ENCODE measurements around the gene TECPR2. TPM values are rescaled to one million over a fixed set of nuclear protein-coding genes. Genes with fewer than 3 reads are reported as not detected.
A peak's percentile ranks its signal among the peaks of the same experiment; 100 is the strongest.

Gene TECPR2
- total and polyA plus RNA-seq, 2 of the 13 experiments (the other 11 are each of a cell fraction or from before 2014, with no cell fraction given), result 3.5 to 5.7 TPM

DNA sequence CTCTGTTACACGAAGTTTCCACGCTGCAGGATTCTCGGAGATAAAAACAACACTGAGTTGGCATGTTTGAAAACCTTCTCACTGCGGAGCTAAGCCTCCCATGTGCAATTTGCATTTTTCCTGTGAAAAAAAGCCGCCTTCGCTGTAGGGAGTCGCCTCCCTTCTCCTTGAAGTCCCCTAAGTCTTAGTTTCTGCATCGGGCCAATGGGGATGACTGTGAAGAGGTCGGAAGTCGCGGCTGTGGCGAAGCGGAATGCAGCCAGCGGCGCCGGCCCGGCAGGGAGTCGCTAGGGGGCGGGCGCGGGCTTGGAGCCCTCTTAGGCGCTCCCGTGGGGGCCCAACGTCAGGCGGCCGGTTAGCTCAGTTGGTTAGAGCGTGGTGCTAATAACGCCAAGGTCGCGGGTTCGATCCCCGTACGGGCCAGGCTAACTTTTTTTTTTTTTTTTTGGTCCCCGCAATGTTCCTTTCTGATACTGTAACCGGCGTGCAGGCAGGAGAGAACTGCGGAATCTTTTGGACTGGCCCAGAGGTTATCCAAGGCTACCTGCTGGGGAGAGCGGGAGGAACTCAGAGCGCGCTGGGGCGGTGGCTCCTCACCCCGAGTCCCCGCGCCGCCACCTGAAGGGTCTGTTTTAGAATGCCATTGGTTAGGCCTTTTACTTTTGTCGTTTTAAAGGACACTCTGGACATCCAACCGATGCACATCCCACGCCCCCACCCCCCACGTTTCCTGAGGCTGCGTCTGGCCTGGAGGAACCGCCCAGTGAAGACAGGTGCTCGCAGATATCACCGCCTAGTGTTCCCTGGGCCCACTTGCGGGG is 45.8 kb upstream of the TECPR2 start (continued):
- TF ChIP-seq, protein P1, sequence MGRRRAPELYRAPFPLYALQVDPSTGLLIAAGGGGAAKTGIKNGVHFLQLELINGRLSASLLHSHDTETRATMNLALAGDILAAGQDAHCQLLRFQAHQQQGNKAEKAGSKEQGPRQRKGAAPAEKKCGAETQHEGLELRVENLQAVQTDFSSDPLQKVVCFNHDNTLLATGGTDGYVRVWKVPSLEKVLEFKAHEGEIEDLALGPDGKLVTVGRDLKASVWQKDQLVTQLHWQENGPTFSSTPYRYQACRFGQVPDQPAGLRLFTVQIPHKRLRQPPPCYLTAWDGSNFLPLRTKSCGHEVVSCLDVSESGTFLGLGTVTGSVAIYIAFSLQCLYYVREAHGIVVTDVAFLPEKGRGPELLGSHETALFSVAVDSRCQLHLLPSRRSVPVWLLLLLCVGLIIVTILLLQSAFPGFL (CRISPR knock-in tag; IDR thresholded peaks at IDR 0.05), result no peak
- TF ChIP-seq RARA (CRISPR knock-in tag; IDR thresholded peaks at IDR 0.05) (no peak), FLYWCH1 (CRISPR knock-in tag; IDR thresholded peaks at IDR 0.05) (no peak), ZNF720 (CRISPR knock-in tag; IDR thresholded peaks at IDR 0.05) (no peak), ZNF678 (CRISPR knock-in tag; IDR thresholded peaks at IDR 0.05) (no peak), PHF5A (CRISPR knock-in tag; IDR thresholded peaks at IDR 0.05; ENCODE audit: low read depth, unreplicated experiment) (peak; percentile 45), NRL (CRISPR knock-in tag; IDR thresholded peaks at IDR 0.05; ENCODE audit: borderline replicate concordance) (peak; percentile 63; the same call in 1 of the 2 replicates), TOE1 (CRISPR knock-in tag; IDR thresholded peaks at IDR 0.05) (peak; percentile 96), SATB2 (CRISPR knock-in tag; IDR thresholded peaks at IDR 0.05) (no peak; the same call in 1 of the 2 replicates), SRSF1 (optimal IDR thresholded peaks at IDR 0.05; ENCODE audit: low read depth, low read length) (peak; percentile 59), SRF (IDR thresholded peaks at IDR 0.05; ENCODE audit: low read depth, low read length) (no peak), NFYC (CRISPR knock-in tag; IDR thresholded peaks at IDR 0.05) (peak; percentile 70), MTF2 (CRISPR knock-in tag; IDR thresholded peaks at IDR 0.05; ENCODE audit: borderline replicate concordance) (no peak), SNAI1 (CRISPR knock-in tag; IDR thresholded peaks at IDR 0.05; ENCODE audit: borderline replicate concordance) (peak; percentile 76; the same call in 1 of the 2 replicates), ZNF343 (CRISPR knock-in tag; IDR thresholded peaks at IDR 0.05) (peak; percentile 98), MIER3 (CRISPR knock-in tag; IDR thresholded peaks at IDR 0.05; ENCODE audit: borderline replicate concordance) (peak; percentile 74; the same call in 1 of the 2 replicates)
- TF ChIP-seq, protein P2, sequence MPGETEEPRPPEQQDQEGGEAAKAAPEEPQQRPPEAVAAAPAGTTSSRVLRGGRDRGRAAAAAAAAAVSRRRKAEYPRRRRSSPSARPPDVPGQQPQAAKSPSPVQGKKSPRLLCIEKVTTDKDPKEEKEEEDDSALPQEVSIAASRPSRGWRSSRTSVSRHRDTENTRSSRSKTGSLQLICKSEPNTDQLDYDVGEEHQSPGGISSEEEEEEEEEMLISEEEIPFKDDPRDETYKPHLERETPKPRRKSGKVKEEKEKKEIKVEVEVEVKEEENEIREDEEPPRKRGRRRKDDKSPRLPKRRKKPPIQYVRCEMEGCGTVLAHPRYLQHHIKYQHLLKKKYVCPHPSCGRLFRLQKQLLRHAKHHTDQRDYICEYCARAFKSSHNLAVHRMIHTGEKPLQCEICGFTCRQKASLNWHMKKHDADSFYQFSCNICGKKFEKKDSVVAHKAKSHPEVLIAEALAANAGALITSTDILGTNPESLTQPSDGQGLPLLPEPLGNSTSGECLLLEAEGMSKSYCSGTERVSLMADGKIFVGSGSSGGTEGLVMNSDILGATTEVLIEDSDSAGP (CRISPR knock-in tag; IDR thresholded peaks at IDR 0.05; ENCODE audit: borderline replicate concordance), result peak; percentile 71; the same call in 1 of the 2 replicates
- TF ChIP-seq, protein P3, sequence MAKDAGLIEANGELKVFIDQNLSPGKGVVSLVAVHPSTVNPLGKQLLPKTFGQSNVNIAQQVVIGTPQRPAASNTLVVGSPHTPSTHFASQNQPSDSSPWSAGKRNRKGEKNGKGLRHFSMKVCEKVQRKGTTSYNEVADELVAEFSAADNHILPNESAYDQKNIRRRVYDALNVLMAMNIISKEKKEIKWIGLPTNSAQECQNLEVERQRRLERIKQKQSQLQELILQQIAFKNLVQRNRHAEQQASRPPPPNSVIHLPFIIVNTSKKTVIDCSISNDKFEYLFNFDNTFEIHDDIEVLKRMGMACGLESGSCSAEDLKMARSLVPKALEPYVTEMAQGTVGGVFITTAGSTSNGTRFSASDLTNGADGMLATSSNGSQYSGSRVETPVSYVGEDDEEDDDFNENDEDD (CRISPR knock-in tag; IDR thresholded peaks at IDR 0.05; ENCODE audit: borderline replicate concordance), result peak; percentile 11; the same call in 1 of the 2 replicates
- TF ChIP-seq, protein P4, sequence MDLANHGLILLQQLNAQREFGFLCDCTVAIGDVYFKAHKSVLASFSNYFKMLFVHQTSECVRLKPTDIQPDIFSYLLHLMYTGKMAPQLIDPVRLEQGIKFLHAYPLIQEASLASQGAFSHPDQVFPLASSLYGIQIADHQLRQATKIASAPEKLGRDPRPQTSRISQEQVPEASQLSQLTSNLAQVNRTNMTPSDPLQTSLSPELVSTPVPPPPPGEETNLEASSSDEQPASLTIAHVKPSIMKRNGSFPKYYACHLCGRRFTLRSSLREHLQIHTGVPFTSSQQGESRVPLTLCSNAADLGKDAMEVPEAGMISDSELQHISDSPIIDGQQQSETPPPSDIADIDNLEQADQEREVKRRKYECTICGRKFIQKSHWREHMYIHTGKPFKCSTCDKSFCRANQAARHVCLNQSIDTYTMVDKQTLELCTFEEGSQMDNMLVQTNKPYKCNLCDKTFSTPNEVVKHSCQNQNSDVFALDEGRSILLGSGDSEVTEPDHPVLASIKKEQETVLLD (CRISPR knock-in tag; IDR thresholded peaks at IDR 0.05; ENCODE audit: low read depth), result 0 out of 2 replicates have a peak, but pooled peaks have one; percentile 29
- TF ChIP-seq, protein P5, sequence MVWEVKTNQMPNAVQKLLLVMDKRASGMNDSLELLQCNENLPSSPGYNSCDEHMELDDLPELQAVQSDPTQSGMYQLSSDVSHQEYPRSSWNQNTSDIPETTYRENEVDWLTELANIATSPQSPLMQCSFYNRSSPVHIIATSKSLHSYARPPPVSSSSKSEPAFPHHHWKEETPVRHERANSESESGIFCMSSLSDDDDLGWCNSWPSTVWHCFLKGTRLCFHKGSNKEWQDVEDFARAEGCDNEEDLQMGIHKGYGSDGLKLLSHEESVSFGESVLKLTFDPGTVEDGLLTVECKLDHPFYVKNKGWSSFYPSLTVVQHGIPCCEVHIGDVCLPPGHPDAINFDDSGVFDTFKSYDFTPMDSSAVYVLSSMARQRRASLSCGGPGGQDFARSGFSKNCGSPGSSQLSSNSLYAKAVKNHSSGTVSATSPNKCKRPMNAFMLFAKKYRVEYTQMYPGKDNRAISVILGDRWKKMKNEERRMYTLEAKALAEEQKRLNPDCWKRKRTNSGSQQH (CRISPR knock-in tag; IDR thresholded peaks at IDR 0.05; ENCODE audit: low read depth), result no peak
- TF ChIP-seq, protein P6, sequence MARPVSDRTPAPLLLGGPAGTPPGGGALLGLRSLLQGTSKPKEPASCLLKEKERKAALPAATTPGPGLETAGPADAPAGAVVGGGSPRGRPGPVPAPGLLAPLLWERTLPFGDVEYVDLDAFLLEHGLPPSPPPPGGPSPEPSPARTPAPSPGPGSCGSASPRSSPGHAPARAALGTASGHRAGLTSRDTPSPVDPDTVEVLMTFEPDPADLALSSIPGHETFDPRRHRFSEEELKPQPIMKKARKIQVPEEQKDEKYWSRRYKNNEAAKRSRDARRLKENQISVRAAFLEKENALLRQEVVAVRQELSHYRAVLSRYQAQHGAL (CRISPR knock-in tag; IDR thresholded peaks at IDR 0.05; ENCODE audit: not compliant biosample characterization), result no peak
